IgD-negative memory B cell (primary cell): ENCODE results near the gene MED26. TPM values are rescaled to one million over a fixed set of nuclear protein-coding genes. Genes with fewer than 3 reads are reported as not detected.
"Not testable (repeated sequence)": the region's sequence is repeated elsewhere in the genome, so short reads cannot be mapped to it uniquely, and the experiment has no call there.

Experiments used
- H3K27ac Mint-ChIP-seq, 3 donors: one replicate each; pipeline ENCODE4 v1.8.0; 2020 to 2022; ENCODE audit warnings: mild to moderate bottlenecking in 3 of 3, mixed read lengths in 3 of 3, moderate library complexity in 1 of 3
- H3K27me3 Mint-ChIP-seq: one replicate; pipeline ENCODE4 v1.8.0; 2021; ENCODE audit warnings: mixed read lengths
- H3K36me3 Mint-ChIP-seq: one replicate; pipeline ENCODE4 v1.8.0; 2020; ENCODE audit warnings: mild to moderate bottlenecking, mixed read lengths
- H3K4me1 Mint-ChIP-seq, 3 donors: one replicate each; pipeline ENCODE4 v1.8.0; 2020 to 2022; ENCODE audit warnings: mixed read lengths in 3 of 3, mild to moderate bottlenecking in 1 of 3
- H3K4me3 Mint-ChIP-seq, 4 donors: one replicate each; pipeline ENCODE4 v1.8.0; 2020 to 2022; ENCODE audit warnings: mild to moderate bottlenecking in 4 of 4, mixed read lengths in 4 of 4, moderate library complexity in 3 of 4
- H3K9me3 Mint-ChIP-seq, 3 donors: one replicate each; pipeline ENCODE4 v1.8.0; 2020 to 2021; ENCODE audit warnings: mixed read lengths in 3 of 3, mild to moderate bottlenecking in 1 of 3
- polyA plus RNA-seq: library from polyadenylated mRNA; unstranded; fragments of 300-500 nt; fragmentation: Illumina TruSeq; gene quantifications from one replicate; pipeline ENCODE4 v1.2.3, GENCODE V29; 2021

The MED26 gene
- polyA plus RNA-seq, 1 donor from 2014 or later = 5.3 TPM

- Mint-ChIP-seq H3K4me3 (peak overlapping the region in 2 of 4 donors; percentile 22 to 75), H3K27ac (peak overlapping the region in 2 of 3 donors; percentile 59 to 74), H3K4me1 (peaks cover 15 to 20% (median 19%) of the 10 kb centered on the region in 3 donors), H3K36me3 (peaks cover 5% of the 10 kb centered on the region), H3K9me3 (no peaks in the 10 kb centered on the region), H3K27me3 (no peaks in the 10 kb centered on the region)
Observed at GRCh38 chr19:16657384-16657783, 29.4 kb upstream of the MED26 start.

- Mint-ChIP-seq H3K27ac (no peak overlapping the region), H3K9me3 (no peaks in the 10 kb centered on the region), H3K27me3 (no peaks in the 10 kb centered on the region), H3K4me3 (peak overlapping the region in 1 of 4 donors; percentile 22), H3K4me1 (peaks cover 11 to 19% (median 17%) of the 10 kb centered on the region in 3 donors), H3K36me3 (peaks cover 9% of the 10 kb centered on the region)
Observed at GRCh38 chr19:16655727-16656126, 27.7 kb upstream of the MED26 start.

GRCh38 chr19:16654627-16655026, 26.6 kb upstream of the MED26 start:
- Mint-ChIP-seq H3K4me1 (peaks cover 11 to 22% (median 17%) of the 10 kb centered on the region in 3 donors), H3K4me3 (peak overlapping the region in 1 of 4 donors; percentile 26), H3K27ac (peak overlapping the region in 2 of 3 donors; percentile 33 to 73), H3K36me3 (peaks cover 9% of the 10 kb centered on the region), H3K9me3 (no peaks in the 10 kb centered on the region), H3K27me3 (no peaks in the 10 kb centered on the region)

- Mint-ChIP-seq H3K36me3 (peaks cover 9% of the 10 kb centered on the region), H3K4me3 (peak overlapping the region in 1 of 4 donors; percentile 26), H3K9me3 (no peaks in the 10 kb centered on the region)
Observed at GRCh38 chr19:16654140-16654539, 26.1 kb upstream of the MED26 start.

GRCh38 chr19:16652854-16653253, 24.9 kb upstream of the MED26 start:
- peak overlapping the region in 1 of 4 donors; percentile 73 for H3K4me3 Mint-ChIP-seq
- H3K4me1 Mint-ChIP-seq = peaks cover 8 to 17% (median 8%) of the 10 kb centered on the region in 3 donors
- H3K36me3 Mint-ChIP-seq = peaks cover 9% of the 10 kb centered on the region

More at GRCh38 chr19:16654140-16654539, 26.1 kb upstream of the MED26 start:
- Mint-ChIP-seq H3K27ac (no peak overlapping the region), H3K27me3 (no peaks in the 10 kb centered on the region), H3K4me1 (peaks cover 11 to 24% (median 17%) of the 10 kb centered on the region in 3 donors)

GRCh38 chr19:16651421-16652188, 23.6 kb upstream of the MED26 start:
- H3K27me3 Mint-ChIP-seq, H3K27ac Mint-ChIP-seq, H3K9me3 Mint-ChIP-seq, H3K36me3 Mint-ChIP-seq, H3K4me3 Mint-ChIP-seq: not testable (repeated sequence)
- H3K4me1 Mint-ChIP-seq = peaks cover 8 to 11% (median 8%) of the 10 kb centered on the region in 3 donors

More at GRCh38 chr19:16652854-16653253, 24.9 kb upstream of the MED26 start:
- Mint-ChIP-seq H3K27ac (no peak overlapping the region), H3K27me3 (no peaks in the 10 kb centered on the region), H3K9me3 (no peaks in the 10 kb centered on the region)

GRCh38 chr19:16650821-16651220, 22.8 kb upstream of the MED26 start:
- peaks cover 9% of the 10 kb centered on the region for H3K36me3 Mint-ChIP-seq
- no peaks in the 10 kb centered on the region for H3K9me3 Mint-ChIP-seq
- no peak overlapping the region for H3K4me3 Mint-ChIP-seq
- no peaks in the 10 kb centered on the region for H3K27me3 Mint-ChIP-seq
- peaks cover 8 to 9% (median 8%) of the 10 kb centered on the region in 3 donors for H3K4me1 Mint-ChIP-seq
- no peak overlapping the region for H3K27ac Mint-ChIP-seq

- no peaks in the 10 kb centered on the region for H3K27me3 Mint-ChIP-seq
- no peak overlapping the region for H3K27ac Mint-ChIP-seq
- H3K9me3 Mint-ChIP-seq = no peaks in the 10 kb centered on the region
- peaks cover 8 to 9% (median 8%) of the 10 kb centered on the region in 3 donors for H3K4me1 Mint-ChIP-seq
- H3K36me3 Mint-ChIP-seq = peaks cover 9% of the 10 kb centered on the region
- H3K4me3 Mint-ChIP-seq = no peak overlapping the region
Observed at GRCh38 chr19:16649734-16650133, 21.7 kb upstream of the MED26 start.

- H3K4me3 Mint-ChIP-seq = no peak overlapping the region
- no peak overlapping the region for H3K27ac Mint-ChIP-seq
- peaks cover 0 to 8% (median 7%) of the 10 kb centered on the region in 3 donors for H3K4me1 Mint-ChIP-seq
Observed at GRCh38 chr19:16645140-16645539, 17.1 kb upstream of the MED26 start.

GRCh38 chr19:16641695-16642094, 13.7 kb upstream of the MED26 start:
- no peak overlapping the region for H3K4me3 Mint-ChIP-seq
- peaks cover 4 to 16% (median 5%) of the 10 kb centered on the region in 3 donors for H3K4me1 Mint-ChIP-seq
- H3K9me3 Mint-ChIP-seq = no peaks in the 10 kb centered on the region
- H3K27ac Mint-ChIP-seq = no peak overlapping the region
- no peaks in the 10 kb centered on the region for H3K27me3 Mint-ChIP-seq
- no peaks in the 10 kb centered on the region for H3K36me3 Mint-ChIP-seq

More at GRCh38 chr19:16645140-16645539, 17.1 kb upstream of the MED26 start:
- no peaks in the 10 kb centered on the region for H3K9me3 Mint-ChIP-seq
- H3K27me3 Mint-ChIP-seq = no peaks in the 10 kb centered on the region
- no peaks in the 10 kb centered on the region for H3K36me3 Mint-ChIP-seq

- H3K27ac Mint-ChIP-seq = no peak overlapping the region
- no peaks in the 10 kb centered on the region for H3K27me3 Mint-ChIP-seq
- H3K36me3 Mint-ChIP-seq = no peaks in the 10 kb centered on the region
- H3K9me3 Mint-ChIP-seq = no peaks in the 10 kb centered on the region
- no peak overlapping the region for H3K4me3 Mint-ChIP-seq
- H3K4me1 Mint-ChIP-seq = peaks cover 4 to 16% (median 6%) of the 10 kb centered on the region in 3 donors
Observed at GRCh38 chr19:16640951-16641350, 12.9 kb upstream of the MED26 start.

GRCh38 chr19:16638666-16639065, 10.7 kb upstream of the MED26 start:
- peak overlapping the region in 1 of 4 donors; percentile 20 for H3K4me3 Mint-ChIP-seq
- H3K27me3 Mint-ChIP-seq = no peaks in the 10 kb centered on the region
- H3K4me1 Mint-ChIP-seq = peaks cover 4 to 17% (median 8%) of the 10 kb centered on the region in 3 donors
- H3K36me3 Mint-ChIP-seq = no peaks in the 10 kb centered on the region
- H3K27ac Mint-ChIP-seq = peak overlapping the region in 1 of 3 donors; percentile 53
- H3K9me3 Mint-ChIP-seq = no peaks in the 10 kb centered on the region

GRCh38 chr19:16637535-16637934, 9.5 kb upstream of the MED26 start:
- no peaks in the 10 kb centered on the region for H3K9me3 Mint-ChIP-seq
- peaks cover 4 to 16% (median 8%) of the 10 kb centered on the region in 3 donors for H3K4me1 Mint-ChIP-seq
- H3K4me3 Mint-ChIP-seq = no peak overlapping the region
- H3K36me3 Mint-ChIP-seq = no peaks in the 10 kb centered on the region
- peak overlapping the region in 1 of 3 donors; percentile 63 for H3K27ac Mint-ChIP-seq
- H3K27me3 Mint-ChIP-seq = no peaks in the 10 kb centered on the region

GRCh38 chr19:16631465-16631864, 3.5 kb upstream of the MED26 start:
- Mint-ChIP-seq H3K27me3 (no peaks in the 10 kb centered on the region), H3K27ac (peak overlapping the region in 1 of 3 donors; percentile 31), H3K36me3 (peaks cover 4% of the 10 kb centered on the region), H3K9me3 (no peaks in the 10 kb centered on the region), H3K4me1 (peaks cover 16 to 21% (median 18%) of the 10 kb centered on the region in 3 donors), H3K4me3 (no peak overlapping the region)

- H3K27me3 Mint-ChIP-seq = no peaks in the 10 kb centered on the region
- H3K36me3 Mint-ChIP-seq = peaks cover 4% of the 10 kb centered on the region
- H3K27ac Mint-ChIP-seq = peak overlapping the region; percentile 91 to 99 (median 98)
- H3K4me3 Mint-ChIP-seq = peak overlapping the region; percentile 98 to 100 (median 99)
- no peaks in the 10 kb centered on the region for H3K9me3 Mint-ChIP-seq
- H3K4me1 Mint-ChIP-seq = peaks cover 27 to 34% (median 31%) of the 10 kb centered on the region in 3 donors
Observed at GRCh38 chr19:16628984-16629691, 1.1 kb upstream of the MED26 start.
